Tibial artery (tissue), 4 donors: Measurements from ENCODE around the gene RAD51B.

ENCODE experiments used
- DNase-seq, 2 donors: peaks; one replicate each; pipeline ENCODE4 v3.0.0-alpha.2; 2019
- H3K27ac ChIP-seq, 2 donors: fragments of 200-600 bp; sonication (generic) in 1 of 2; 1 replicate in 1 of 2; 2 replicates in 1 of 2; pipeline ENCODE4 v1.5.1; 2018 to 2019; ENCODE audit warnings: mild to moderate bottlenecking in 1 of 2
- H3K27me3 ChIP-seq, 2 donors: fragments of 200-600 bp; sonication (generic) in 1 of 2; one replicate each; pipeline versions ENCODE4 v1.5.1 to v1.6.0; 2016 to 2019
- H3K36me3 ChIP-seq, 3 donors: fragments of 200-600 bp; sonication (generic) in 2 of 3; one replicate each; pipeline ENCODE4 v1.5.1; 2016 to 2019; ENCODE audit warnings: mild to moderate bottlenecking in 2 of 3
- H3K4me1 ChIP-seq, 4 donors: fragments of 200-600 bp; sonication (generic) in 2 of 4; 1 replicate in 3 of 4; 2 replicates in 1 of 4; pipeline ENCODE4 v1.5.1; 2016 to 2019
- H3K4me3 ChIP-seq, 2 donors: fragments of 200-600 bp; sonication (generic) in 1 of 2; 1 replicate in 1 of 2; 2 replicates in 1 of 2; pipeline ENCODE4 v1.5.1; 2018 to 2019; ENCODE audit warnings: mild to moderate bottlenecking in 2 of 2
- H3K9me3 ChIP-seq, 3 donors: fragments of 200-600 bp; sonication (generic) in 1 of 3; one replicate each; pipeline ENCODE4 v1.5.1; 2016 to 2019
- intact Hi-C: fragments of 100-400 bp; cut with DNase I; formaldehyde crosslinking; loops from one replicate; pipeline ENCODE4 v1.15.0; 2023; ENCODE audit warnings: low total_unique reads
- TF ChIP-seq, protein P1 (sequence below), 2 experiments: fragments of 200-600 bp in 1 of 2; fragments of 450-650 bp in 1 of 2; IDR thresholded peaks; one replicate each; pipeline ENCODE4 v1.5.1; 2017 to 2019; ENCODE audit warnings: antibody characterized with exemption in 2 of 2, mild to moderate bottlenecking in 1 of 2, moderate library complexity in 1 of 2

Gene RAD51B

DNA sequence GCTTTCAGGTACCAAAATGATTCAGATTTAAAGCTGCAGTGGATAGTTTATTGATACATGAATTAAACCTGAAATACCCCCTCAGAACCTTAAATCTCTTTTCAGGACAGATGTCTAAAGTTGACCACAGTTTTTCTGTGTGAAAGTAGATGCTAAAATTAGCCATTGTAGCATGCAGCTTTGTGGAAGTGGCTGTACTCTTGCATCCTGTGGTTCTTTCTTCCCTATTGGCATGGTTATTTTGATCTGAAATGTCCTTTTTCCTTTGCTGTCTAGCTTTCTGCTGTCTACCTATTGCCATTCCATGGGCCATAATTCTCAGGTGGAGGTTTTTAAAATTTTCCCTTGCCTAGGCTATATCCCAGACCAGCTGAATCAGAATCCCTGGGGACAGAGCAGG, 517.7 kb downstream of the RAD51B start:
- TF ChIP-seq, protein P1, sequence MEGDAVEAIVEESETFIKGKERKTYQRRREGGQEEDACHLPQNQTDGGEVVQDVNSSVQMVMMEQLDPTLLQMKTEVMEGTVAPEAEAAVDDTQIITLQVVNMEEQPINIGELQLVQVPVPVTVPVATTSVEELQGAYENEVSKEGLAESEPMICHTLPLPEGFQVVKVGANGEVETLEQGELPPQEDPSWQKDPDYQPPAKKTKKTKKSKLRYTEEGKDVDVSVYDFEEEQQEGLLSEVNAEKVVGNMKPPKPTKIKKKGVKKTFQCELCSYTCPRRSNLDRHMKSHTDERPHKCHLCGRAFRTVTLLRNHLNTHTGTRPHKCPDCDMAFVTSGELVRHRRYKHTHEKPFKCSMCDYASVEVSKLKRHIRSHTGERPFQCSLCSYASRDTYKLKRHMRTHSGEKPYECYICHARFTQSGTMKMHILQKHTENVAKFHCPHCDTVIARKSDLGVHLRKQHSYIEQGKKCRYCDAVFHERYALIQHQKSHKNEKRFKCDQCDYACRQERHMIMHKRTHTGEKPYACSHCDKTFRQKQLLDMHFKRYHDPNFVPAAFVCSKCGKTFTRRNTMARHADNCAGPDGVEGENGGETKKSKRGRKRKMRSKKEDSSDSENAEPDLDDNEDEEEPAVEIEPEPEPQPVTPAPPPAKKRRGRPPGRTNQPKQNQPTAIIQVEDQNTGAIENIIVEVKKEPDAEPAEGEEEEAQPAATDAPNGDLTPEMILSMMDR (IDR thresholded peaks at IDR 0.05) = no peak
- H3K4me1 ChIP-seq = peaks cover 0 to 10% (median 4%) of the 10 kb centered on the region in 4 donors
- H3K36me3 ChIP-seq = no peaks in the 10 kb centered on the region
- H3K9me3 ChIP-seq = no peaks in the 10 kb centered on the region
- intact Hi-C loops = no loop called here
- DNase-seq = no peak
- no peak overlapping the region for H3K4me3 ChIP-seq
- no peaks in the 10 kb centered on the region for H3K27me3 ChIP-seq
- no peak overlapping the region for H3K27ac ChIP-seq

DNA sequence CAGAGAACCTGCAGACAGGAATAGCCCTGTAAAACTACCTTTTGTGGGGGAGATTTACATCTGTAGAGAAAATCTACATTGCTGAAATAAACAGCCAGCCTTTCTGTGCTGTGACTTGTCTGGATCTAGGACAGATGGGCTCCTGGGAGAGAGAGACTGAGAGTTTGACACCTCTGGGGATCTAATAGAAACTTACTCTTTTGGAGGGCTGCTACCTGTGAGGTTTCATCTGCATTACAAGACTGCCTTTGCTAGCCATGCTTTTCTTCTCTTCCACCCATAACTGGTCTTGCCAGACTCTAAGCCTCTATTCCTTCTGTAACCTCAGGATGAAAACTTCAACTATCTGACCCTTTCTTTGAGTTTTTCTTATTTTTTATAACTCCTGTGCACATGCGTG, 520.7 kb downstream of the RAD51B start:
- TF ChIP-seq, protein P1 (IDR thresholded peaks at IDR 0.05) = no peak
- H3K27ac ChIP-seq = no peak overlapping the region
- intact Hi-C loops = no loop called here
- no peak overlapping the region for H3K4me3 ChIP-seq
- H3K9me3 ChIP-seq = no peaks in the 10 kb centered on the region
- no peak for DNase-seq
- no peaks in the 10 kb centered on the region for H3K27me3 ChIP-seq
- H3K36me3 ChIP-seq = no peaks in the 10 kb centered on the region
- H3K4me1 ChIP-seq = peaks cover 0 to 10% (median 4%) of the 10 kb centered on the region in 4 donors

DNA sequence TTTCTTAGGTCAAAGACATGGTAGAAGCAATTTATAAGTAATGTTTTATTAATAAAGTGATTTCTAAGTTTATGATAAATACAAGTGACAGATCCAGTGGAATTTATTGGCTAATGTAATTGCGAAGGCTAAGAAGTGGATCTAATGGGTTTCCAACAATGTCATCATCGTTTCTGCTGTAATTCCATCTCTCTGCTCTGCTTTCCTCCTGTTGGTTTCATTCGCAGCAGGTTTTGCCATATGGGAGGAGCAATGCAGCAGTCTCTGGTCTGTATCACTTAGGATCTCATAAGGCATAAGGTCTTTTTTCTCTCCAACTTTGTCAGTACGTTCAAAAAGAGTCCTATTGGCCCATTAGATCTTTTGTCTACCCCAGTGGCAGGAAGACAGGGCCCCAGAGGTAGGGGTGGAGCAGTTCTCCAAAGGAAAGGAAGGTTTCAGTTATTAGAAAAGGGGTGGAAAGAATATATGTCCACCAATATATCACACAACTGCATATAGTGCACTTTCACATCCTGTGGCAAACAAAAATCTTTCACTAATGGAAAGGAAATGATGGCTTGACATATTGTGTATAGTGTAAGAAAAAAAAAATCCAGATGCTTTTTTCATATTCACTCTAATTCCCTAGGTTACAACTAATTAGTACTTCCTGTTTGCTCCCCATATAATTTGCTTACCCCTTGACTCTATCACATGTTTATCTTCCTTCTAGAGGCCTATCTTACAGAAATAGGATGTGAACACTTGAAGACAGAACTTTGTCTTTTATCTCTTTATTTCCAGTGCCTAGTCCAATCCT, 522.0 kb downstream of the RAD51B start:
- DNase-seq = no peak
- H3K27ac ChIP-seq = no peak overlapping the region
- peaks cover 0 to 10% (median 4%) of the 10 kb centered on the region in 4 donors for H3K4me1 ChIP-seq
- TF ChIP-seq, protein P1 (IDR thresholded peaks at IDR 0.05) = no peak
- H3K9me3 ChIP-seq = no peaks in the 10 kb centered on the region
- no peaks in the 10 kb centered on the region for H3K27me3 ChIP-seq
- no peak overlapping the region for H3K4me3 ChIP-seq
- intact Hi-C loops = no loop called here
- H3K36me3 ChIP-seq = no peaks in the 10 kb centered on the region

DNA sequence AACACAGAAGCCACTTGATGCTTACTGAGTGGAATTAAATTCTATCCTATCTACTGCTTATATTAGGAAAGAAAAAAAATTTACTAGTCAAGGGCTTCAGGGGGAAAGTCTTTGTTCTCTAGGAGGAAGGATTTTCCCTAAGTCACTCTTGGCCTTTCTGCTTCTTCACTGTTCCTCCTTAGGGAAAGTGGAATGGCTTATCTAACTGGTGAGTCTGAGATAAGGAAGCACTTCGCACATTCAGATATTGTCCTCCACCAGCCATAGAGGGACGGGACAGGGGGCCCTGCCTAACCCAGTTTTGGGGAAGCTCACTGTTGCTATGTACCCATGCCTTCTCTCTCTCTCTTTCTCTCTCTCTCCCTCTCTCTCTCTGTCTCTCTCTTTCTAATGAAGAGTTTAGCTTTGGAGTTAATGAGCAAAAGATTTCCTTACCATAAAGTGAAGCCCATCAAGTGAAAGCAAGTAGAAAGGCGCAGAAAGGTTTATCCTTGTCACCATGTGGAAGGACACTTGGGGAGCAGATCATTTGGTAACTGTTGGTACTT, 522.7 kb downstream of the RAD51B start:
- Histone ChIP-seq H3K27me3 (no peaks in the 10 kb centered on the region), H3K27ac (no peak overlapping the region), H3K4me3 (no peak overlapping the region), H3K9me3 (no peaks in the 10 kb centered on the region), H3K36me3 (no peaks in the 10 kb centered on the region), H3K4me1 (peaks cover 0 to 6% (median 3%) of the 10 kb centered on the region in 4 donors)
- intact Hi-C loops = no loop called here
- TF ChIP-seq, protein P1 (IDR thresholded peaks at IDR 0.05) = no peak
- DNase-seq = no peak

DNA sequence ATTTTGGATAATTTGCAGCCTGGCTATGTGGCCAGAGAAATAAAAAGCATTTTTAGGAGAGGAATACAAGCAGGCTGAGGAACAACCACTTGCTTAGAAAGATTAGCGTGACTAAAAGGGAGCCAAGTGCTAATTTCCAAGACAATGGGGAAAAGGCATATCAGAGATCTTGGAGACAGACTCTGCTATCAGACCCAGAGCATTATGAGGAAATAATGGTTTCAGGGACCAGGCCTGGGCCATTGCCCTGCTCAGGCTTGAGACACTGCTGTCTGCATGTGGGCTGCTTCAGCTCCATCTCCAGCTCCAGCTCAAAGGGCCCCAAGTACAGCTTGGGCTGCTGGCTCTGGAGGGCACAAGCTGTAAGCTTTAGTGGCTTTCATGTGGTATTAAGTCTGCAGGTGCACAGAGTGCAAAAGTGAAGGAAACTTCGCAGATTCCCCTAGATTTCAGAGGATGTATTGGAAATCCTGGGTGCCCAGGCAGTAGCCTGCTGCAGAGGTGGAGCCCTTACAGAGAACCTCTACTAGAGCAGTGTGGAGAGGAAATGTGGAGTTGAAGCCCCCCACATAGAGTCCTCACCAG, 524.0 kb downstream of the RAD51B start:
- no peak overlapping the region for H3K4me3 ChIP-seq

More for the DNA sequence above, 524.0 kb downstream of the RAD51B start:
- H3K9me3 ChIP-seq = no peaks in the 10 kb centered on the region
- no peak overlapping the region for H3K27ac ChIP-seq
- no peaks in the 10 kb centered on the region for H3K36me3 ChIP-seq
- peaks cover 0 to 4% (median 0%) of the 10 kb centered on the region in 4 donors for H3K4me1 ChIP-seq
- intact Hi-C loops = no loop called here
- no peak for DNase-seq
- TF ChIP-seq, protein P1 (IDR thresholded peaks at IDR 0.05) = no peak
- no peaks in the 10 kb centered on the region for H3K27me3 ChIP-seq
